HG02973 (cell line): ENCODE results near the gene GBP7.
"Not testable (repeated sequence)": the region's sequence is repeated elsewhere in the genome, so short reads cannot be mapped to it uniquely, and the experiment has no call there.

Experiments used
- ATAC-seq: cut with Tn5 transposase; IDR thresholded peaks from one replicate; pipeline ENCODE4 v1.9.1; 2021; ENCODE audit warnings: moderate library complexity; ENCODE audit not compliant: unreplicated experiment

GBP7 gene

DNA sequence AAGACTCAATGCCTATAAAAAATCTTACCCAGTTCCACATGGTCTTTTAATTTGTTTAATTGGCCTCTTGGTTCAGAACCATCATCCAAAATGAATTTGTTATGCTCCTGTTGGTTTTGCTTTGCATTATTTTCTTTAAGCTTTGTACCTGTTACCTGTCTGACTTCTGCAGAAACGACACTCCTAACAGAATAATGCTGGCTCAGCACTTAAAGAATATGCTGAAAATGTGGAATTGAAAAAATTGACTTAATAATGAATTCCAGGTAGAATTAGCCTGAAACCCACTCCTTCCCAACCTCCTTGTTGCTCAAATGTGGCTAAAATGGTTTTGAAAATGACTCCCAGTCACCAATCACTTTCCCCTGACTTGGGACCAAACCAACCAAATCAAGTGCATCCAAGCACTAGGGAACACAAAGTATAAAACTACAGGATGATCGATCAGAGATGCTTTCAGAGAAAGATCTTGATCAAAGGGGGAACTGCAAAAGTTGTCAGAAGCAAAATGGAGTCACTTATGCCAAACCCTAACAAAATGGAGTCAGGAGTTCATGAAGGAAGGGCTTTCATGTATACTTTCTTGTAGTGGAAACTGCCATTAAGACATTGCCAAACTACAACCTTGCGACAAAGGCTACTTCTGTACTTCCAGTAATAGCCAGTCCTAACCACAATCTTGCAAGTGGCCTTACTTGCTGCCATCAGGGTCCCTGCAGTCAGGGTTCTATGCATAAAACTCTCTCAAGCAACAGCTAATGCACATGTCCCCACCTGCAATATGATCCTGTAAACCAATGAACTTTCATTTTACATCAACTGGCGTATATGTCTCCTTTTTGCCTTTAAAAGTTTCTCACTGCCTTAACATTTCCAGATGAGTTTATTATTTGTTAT, 5.4 kb downstream of the GBP7 start:
- ATAC-seq, result no peak

- no peak for ATAC-seq
Measured at GRCh38 chr1:89169166-89169565, 6.6 kb downstream of the GBP7 start.

- ATAC-seq, result no peak
Measured at GRCh38 chr1:89167590-89168230, 8.1 kb downstream of the GBP7 start.

DNA sequence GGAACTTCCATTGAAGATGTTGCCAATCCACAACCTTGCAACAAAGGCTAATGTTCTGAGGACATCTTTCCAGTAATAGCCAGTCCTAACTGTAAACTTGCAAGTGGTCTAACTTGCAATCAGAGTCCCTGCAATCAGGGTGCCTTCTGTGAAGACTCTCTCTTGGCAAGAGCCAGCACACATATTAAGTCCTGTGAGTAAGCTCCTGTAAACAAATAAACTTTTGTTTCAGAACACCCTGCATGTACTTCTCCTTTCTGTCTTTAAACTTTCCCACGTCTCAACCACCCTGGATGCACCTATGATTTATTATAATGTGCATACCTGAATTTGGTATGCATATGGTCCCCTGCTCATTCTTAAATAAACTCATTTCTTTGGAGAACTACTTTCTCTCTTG, 9.1 kb downstream of the GBP7 start:
- ATAC-seq, result no peak

DNA sequence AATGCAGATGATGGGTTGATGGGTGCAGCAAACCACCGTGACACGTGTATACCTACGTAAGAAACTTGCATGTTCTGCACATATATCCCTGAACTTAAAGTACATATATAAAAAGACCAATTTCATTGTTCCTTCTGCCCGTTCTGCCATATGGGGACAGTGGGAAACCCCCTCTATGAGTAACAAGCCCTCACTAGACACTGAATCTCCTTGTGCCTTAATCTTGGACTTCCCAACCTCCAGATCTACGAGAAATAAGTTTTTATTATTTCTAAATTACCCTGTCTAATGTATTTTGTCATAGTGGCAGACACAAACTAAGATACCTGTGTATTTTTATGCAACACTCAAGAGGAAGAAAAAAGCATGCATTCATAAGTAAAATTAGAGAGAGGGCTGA, 10.0 kb downstream of the GBP7 start:
- no peak for ATAC-seq

DNA sequence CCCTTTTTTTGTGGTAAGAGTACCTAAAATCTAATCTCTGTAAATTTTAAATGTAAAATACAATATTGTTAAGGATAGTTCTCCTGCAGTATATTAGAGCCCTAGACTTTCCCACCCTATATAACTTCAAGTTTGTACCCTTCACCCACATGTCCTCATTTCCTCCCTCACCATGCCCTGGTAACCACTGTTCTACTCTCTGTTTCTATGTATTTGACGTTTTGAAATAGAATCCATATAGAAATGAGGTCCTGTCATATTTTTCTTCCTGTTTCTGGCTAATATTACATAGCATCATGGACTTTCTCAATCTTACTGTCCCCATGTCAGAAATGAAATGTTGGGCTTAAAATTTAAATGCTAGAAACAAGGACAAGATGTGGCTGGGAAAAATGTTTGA, 24.8 kb downstream of the GBP7 start:
- ATAC-seq, result no peak

DNA sequence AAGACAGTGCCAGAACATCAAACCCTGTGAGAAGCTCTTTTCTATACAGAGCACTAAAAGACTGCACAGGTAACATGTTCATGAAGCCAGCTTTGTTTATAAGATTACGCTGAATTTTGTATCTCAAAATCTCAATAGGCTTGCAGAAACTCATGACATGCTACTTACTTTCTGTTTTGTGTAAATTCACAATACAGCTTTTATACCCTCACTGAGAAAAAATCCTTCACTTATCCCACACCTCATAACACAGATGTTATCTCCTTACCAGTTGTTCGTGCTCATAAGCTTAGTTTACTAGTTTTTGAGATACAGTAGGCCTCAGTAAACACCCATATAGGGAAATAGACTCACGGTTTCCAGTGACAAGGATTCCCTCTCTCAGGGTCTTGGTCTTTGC, 25.8 kb downstream of the GBP7 start:
- ATAC-seq, result no peak

DNA sequence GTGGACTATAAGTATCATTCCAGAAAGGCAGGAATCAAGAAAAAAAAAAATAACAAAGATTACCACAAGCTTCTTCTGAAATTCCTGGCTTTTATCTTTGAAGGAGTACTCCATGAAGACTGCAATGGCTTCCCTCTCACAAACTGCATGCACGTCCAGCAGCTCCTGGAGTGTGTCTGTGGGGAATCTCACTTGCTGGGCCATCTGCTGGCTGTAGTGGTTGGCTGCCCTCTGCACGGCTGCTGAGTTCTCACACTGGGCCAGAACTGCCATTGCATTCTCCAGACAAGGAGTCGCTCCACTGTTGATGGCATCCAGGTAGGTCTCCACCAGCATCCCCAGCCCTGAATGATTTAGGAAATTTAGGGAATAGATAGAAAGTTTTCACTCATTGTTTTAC, 26.6 kb downstream of the GBP7 start:
- no peak for ATAC-seq

- ATAC-seq, result no peak
Measured at GRCh38 chr1:89147678-89148658, 27.8 kb downstream of the GBP7 start.

DNA sequence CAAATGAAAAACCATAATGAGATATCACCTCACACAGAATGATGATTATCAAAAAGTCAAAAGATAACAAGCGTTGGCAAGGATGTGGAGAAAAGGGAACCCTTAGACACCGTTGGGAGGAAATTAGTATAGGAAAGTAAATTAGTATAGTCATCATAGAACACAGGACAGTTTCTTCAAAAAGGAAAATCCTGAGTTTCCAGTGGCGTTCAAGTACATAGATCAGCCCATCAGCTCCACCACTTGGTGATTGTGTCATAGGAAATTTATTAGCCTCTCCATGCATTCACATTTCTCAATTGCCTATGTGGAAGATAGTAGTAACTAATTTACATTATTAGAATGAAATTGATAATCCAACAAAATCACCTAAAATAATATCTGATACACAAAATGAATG, 29.1 kb downstream of the GBP7 start:
- no peak for ATAC-seq

DNA sequence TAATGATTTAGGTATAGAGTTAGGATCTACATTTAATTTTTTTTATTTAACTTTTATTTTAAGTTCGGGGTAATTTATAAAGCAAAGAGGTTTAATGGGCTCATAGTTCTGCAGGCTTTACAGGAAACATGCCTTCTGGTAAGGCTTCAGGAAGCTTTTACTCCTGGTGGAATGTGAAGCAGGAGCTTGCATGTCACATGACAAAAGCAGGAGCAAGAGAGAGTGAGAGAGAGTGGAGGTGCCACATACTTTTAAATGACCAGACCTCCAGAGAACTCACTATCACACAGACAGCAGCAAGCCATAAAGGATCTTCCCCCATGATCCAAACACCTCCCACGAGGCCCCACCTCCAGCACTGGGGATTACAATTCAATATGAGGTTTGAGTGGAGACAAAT, 32.3 kb downstream of the GBP7 start:
- no peak for ATAC-seq

GRCh38 chr1:89142160-89142559, 33.6 kb downstream of the GBP7 start:
- ATAC-seq, result no peak

GRCh38 chr1:89133747-89134146, 42.1 kb downstream of the GBP7 start:
- no peak for ATAC-seq

- no peak for ATAC-seq
Measured at GRCh38 chr1:89130716-89131115, 45.1 kb downstream of the GBP7 start.

DNA sequence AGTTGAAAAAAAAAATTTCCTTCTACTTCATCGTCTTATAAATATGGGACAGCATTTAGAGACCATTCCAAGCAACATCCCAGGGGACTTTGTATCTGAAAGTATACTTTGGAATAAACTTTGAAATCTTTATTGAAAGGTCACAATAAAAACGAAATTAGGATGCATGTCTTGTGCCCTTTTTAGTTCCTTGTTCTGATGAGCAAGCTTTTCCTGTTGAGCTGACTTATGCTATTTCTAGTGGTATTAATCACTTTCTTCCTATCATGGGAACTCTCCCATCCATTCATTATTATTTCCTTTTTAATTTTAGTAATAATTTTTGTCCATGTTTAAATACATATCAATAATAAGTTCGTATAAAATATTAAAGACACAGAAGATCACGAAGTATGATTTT, 45.9 kb downstream of the GBP7 start:
- ATAC-seq, result no peak

DNA sequence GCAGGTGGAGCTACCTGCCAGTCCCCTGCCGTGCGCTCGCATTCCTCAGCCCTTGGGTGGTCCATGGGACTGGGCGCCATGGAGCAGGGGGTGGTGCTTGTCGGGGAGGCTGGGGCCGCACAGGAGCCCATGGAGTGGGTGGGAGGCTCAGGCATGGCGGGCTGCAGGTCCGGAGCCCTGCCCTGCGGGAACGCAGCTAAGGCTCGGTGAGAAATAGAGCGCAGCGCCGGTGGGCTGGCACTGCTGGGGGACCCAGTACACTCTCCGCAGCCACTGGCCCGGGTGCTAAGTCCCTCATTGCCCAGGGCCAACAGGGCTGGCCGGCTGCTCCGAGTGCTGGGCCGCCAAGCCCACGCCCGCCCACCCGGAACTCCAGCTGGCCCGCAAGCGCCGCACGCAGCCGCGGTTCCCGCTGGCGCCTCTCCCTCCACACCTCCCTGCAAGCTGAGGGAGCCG, 47.8 kb downstream of the GBP7 start:
- ATAC-seq, result not testable (repeated sequence)

GRCh38 chr1:89126602-89127565, 48.9 kb downstream of the GBP7 start:
- not testable (repeated sequence) for ATAC-seq

DNA sequence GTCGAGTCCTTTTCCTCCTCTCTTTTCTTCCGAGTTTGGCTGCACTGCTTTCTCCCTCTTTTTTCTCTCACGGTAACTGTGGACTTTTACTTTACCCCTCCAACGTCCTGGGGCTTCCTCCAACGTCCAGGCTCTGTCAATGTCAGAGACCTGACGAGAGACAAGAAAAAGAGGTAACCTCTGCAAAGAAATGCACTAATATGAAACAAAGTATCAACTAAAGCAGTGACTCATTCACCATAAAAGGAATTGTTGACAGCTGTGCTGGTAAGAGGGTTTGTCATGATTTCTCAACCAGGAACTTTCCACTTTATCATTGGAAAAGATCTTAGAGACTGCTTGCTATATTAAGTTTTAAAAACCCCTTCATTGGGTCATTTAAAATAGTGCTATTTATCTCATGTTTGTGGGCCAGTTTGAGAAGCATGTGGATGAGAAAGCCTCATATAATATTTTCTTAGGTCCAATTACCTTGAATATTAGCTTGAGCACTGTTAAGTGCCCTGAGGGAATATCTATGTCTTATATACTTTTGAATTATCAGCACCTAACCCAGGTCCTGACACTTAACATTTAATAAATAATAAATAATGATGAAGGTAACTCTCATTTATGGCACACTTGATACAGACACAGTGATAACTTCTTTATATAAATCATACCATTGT, 49.8 kb downstream of the GBP7 start, which contains the start of gene GBP2:
Gene GBP2, minus strand, starts transcription at position 202 of the 668 bp plus-strand sequence. CDS start 4,148 bp downstream, outside the sequence.
- peak; percentile 64 for ATAC-seq

GRCh38 chr1:89125240-89125912, 50.4 kb downstream of the GBP7 start:
- peak; percentile 33 for ATAC-seq
